Measurements from ENCODE around the gene PLOD1. TPM values are rescaled to one million over a fixed set of nuclear protein-coding genes. Genes with fewer than 3 reads are reported as not detected.

Gene PLOD1
- total RNA-seq, 1 experiment from 2014 or later = 156 TPM

GRCh38 chr1:11960715-11961114, 26.2 kb downstream of the PLOD1 start:
- H3K36me3 ChIP-seq (ENCODE audit: control insufficient read depth, insufficient read depth, low read length) = peaks cover 8% of the 10 kb centered on the region
- H3K4me3 ChIP-seq (ENCODE audit: low read depth in 2 of 2, low read length in 2 of 2) = no peak overlapping the region
- H3K9me3 ChIP-seq (ENCODE audit: control insufficient read depth, insufficient read depth, low read depth, low read length) = no peaks in the 10 kb centered on the region
- in situ Hi-C loops (cut with HindIII; ENCODE audit: low pct_unique_long_range_greater_than_20kb, low sequenced_read_pairs) = no loop called here
- intact Hi-C loops (cut with micrococcal nuclease; ENCODE audit: unreplicated experiment) = no loop called here
- ChIA-PET POLR2A (no interaction called here), CTCF (no interaction called here)
- DNase-seq (ENCODE audit: low read depth, low spot score) (no peak), ATAC-seq (no peak; the same call in 1 of the 2 replicates)
- no peak overlapping the region for H3K27ac ChIP-seq (ENCODE audit: low read length)
- BruUV-seq (replicated peaks) = no TSS peak
- no peaks in the 10 kb centered on the region for H3K27me3 ChIP-seq (ENCODE audit: control insufficient read depth, insufficient read depth, low read length)
- H3K4me1 ChIP-seq (ENCODE audit: control insufficient read depth, insufficient read depth, low read length) = no peaks in the 10 kb centered on the region
- TF ChIP-seq TCF7L2 (IDR thresholded peaks at IDR 0.05; ENCODE audit: low read depth, low read length) (no peak), SIN3A (IDR thresholded peaks at IDR 0.05; ENCODE audit: borderline replicate concordance, insufficient read depth, low read depth, low read length) (no peak), POLR2AphosphoS5 (IDR thresholded peaks at IDR 0.05; ENCODE audit: low read depth, low read length) (no peak), REST (IDR thresholded peaks at IDR 0.05; ENCODE audit: insufficient read depth in 1 of 2, low read depth in 2 of 2, low read length in 1 of 2) (no peak)
- TF ChIP-seq, protein P1, sequence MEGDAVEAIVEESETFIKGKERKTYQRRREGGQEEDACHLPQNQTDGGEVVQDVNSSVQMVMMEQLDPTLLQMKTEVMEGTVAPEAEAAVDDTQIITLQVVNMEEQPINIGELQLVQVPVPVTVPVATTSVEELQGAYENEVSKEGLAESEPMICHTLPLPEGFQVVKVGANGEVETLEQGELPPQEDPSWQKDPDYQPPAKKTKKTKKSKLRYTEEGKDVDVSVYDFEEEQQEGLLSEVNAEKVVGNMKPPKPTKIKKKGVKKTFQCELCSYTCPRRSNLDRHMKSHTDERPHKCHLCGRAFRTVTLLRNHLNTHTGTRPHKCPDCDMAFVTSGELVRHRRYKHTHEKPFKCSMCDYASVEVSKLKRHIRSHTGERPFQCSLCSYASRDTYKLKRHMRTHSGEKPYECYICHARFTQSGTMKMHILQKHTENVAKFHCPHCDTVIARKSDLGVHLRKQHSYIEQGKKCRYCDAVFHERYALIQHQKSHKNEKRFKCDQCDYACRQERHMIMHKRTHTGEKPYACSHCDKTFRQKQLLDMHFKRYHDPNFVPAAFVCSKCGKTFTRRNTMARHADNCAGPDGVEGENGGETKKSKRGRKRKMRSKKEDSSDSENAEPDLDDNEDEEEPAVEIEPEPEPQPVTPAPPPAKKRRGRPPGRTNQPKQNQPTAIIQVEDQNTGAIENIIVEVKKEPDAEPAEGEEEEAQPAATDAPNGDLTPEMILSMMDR (IDR thresholded peaks at IDR 0.05) = no peak

GRCh38 chr1:11961230-11961629, 26.7 kb downstream of the PLOD1 start:
- no peaks in the 10 kb centered on the region for H3K4me1 ChIP-seq (ENCODE audit: control insufficient read depth, insufficient read depth, low read length)
- DNase-seq (ENCODE audit: low read depth, low spot score) (no peak), ATAC-seq (no peak)
- POLR2A ChIA-PET = no interaction called here
- no TSS peak for BruUV-seq (replicated peaks)
- intact Hi-C loops (cut with micrococcal nuclease; ENCODE audit: unreplicated experiment) (no loop called here), in situ Hi-C loops (cut with HindIII; ENCODE audit: low pct_unique_long_range_greater_than_20kb, low sequenced_read_pairs) (no loop called here)
- H3K27ac ChIP-seq (ENCODE audit: low read length) = no peak overlapping the region
- no peak for TF ChIP-seq POLR2AphosphoS5 (IDR thresholded peaks at IDR 0.05; ENCODE audit: low read depth, low read length)
- TF ChIP-seq REST (IDR thresholded peaks at IDR 0.05; ENCODE audit: insufficient read depth in 1 of 2, low read depth in 2 of 2, low read length in 1 of 2) = no peak
- TF ChIP-seq, protein P1 (IDR thresholded peaks at IDR 0.05) = no peak
- no peak for TF ChIP-seq SIN3A (IDR thresholded peaks at IDR 0.05; ENCODE audit: borderline replicate concordance, insufficient read depth, low read depth, low read length)
- TF ChIP-seq TCF7L2 (IDR thresholded peaks at IDR 0.05; ENCODE audit: low read depth, low read length) = no peak
- H3K4me3 ChIP-seq (ENCODE audit: low read depth in 2 of 2, low read length in 2 of 2) = no peak overlapping the region
- peaks cover 8% of the 10 kb centered on the region for H3K36me3 ChIP-seq (ENCODE audit: control insufficient read depth, insufficient read depth, low read length)
- CTCF ChIA-PET = no interaction called here
- H3K9me3 ChIP-seq (ENCODE audit: control insufficient read depth, insufficient read depth, low read depth, low read length) = no peaks in the 10 kb centered on the region
- no peaks in the 10 kb centered on the region for H3K27me3 ChIP-seq (ENCODE audit: control insufficient read depth, insufficient read depth, low read length)

All from Panc1 (cell line).